GM06990 (cell line): ENCODE data around the gene SYPL2.

Experiments
- DNase-seq: peaks from one replicate; pipeline ENCODE4 v3.0.0-alpha.2; 2011; ENCODE audit not compliant: insufficient read length; ENCODE audit errors: extremely low read depth
- H3K27me3 ChIP-seq: replicated peaks from 2 replicates; pipeline ENCODE4 v1.6.0; 2011; ENCODE audit warnings: low read length; ENCODE audit not compliant: control insufficient read depth, insufficient read depth
- H3K36me3 ChIP-seq: 2 replicates; pipeline ENCODE4 v1.5.1; 2011; ENCODE audit warnings: low read length; ENCODE audit not compliant: control insufficient read depth, insufficient read depth
- H3K4me3 ChIP-seq: replicated peaks from 2 replicates; pipeline ENCODE4 v1.5.1; 2011; ENCODE audit warnings: low read depth, mild to moderate bottlenecking, control low read depth, low read length
- TF ChIP-seq, protein P1 (sequence below): IDR thresholded peaks from 2 replicates; pipeline ENCODE4 v1.5.1; 2011; ENCODE audit warnings: low read length, control low read depth, mild to moderate bottlenecking, inconsistent platforms; ENCODE audit not compliant: insufficient read depth, poor library complexity, severe bottlenecking

Gene SYPL2

DNA sequence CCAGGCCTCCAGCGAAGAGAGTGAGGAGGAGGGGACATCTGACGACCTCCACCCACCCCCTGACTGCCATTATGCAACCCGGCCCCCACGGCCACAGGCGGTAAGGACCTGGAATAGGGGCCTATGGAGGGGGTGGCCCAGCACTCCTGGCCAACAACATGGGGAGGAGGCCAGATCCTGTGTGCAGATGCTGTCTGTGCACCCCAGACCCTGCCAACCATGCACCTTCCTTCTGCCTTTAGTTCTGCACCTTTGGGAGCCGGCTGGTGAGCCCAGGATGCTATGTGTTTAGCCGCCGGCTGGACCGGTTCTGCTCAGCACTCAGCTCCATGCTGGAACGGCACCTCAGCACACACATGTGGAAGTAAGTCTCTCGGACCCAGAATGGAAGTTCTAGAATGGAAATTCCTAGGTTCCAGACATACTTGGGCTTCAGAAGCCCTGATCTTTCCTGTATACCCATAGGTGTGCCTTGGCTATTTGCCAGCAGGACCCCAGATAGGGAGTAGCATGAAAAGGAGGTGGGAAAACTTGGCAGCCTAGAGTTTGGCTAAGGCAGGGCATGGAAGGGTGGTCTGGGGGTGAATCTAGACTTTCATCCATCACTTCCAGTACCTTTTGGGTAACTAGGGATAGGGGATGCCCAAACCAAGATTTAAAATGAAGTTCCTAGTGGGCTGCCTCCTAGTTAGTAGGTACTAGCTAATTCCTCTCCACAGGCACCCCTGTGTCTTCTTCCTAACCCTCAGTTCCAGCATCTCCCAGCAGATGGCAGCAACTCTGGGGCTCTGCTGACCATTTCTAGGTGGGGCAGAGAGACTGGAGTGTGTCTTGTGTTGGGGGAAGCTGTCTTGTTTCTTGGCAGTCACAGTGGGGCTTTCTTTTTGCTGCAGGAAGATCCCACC lies 23.9 kb downstream of the SYPL2 start:
- no peak for DNase-seq
- TF ChIP-seq, protein P1, sequence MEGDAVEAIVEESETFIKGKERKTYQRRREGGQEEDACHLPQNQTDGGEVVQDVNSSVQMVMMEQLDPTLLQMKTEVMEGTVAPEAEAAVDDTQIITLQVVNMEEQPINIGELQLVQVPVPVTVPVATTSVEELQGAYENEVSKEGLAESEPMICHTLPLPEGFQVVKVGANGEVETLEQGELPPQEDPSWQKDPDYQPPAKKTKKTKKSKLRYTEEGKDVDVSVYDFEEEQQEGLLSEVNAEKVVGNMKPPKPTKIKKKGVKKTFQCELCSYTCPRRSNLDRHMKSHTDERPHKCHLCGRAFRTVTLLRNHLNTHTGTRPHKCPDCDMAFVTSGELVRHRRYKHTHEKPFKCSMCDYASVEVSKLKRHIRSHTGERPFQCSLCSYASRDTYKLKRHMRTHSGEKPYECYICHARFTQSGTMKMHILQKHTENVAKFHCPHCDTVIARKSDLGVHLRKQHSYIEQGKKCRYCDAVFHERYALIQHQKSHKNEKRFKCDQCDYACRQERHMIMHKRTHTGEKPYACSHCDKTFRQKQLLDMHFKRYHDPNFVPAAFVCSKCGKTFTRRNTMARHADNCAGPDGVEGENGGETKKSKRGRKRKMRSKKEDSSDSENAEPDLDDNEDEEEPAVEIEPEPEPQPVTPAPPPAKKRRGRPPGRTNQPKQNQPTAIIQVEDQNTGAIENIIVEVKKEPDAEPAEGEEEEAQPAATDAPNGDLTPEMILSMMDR: peak; percentile 93
- Histone ChIP-seq H3K27me3 (no peaks in the 10 kb centered on the region), H3K36me3 (peaks cover 11% of the 10 kb centered on the region), H3K4me3 (no peak overlapping the region)

- Histone ChIP-seq H3K4me3 (no peak overlapping the region), H3K27me3 (no peaks in the 10 kb centered on the region), H3K36me3 (peaks cover 16% of the 10 kb centered on the region)
- no peak for DNase-seq
- TF ChIP-seq, protein P1: no peak
These were observed 24.6 kb downstream of the SYPL2 start for GRCh38 chr1:109490934-109491302.

DNA sequence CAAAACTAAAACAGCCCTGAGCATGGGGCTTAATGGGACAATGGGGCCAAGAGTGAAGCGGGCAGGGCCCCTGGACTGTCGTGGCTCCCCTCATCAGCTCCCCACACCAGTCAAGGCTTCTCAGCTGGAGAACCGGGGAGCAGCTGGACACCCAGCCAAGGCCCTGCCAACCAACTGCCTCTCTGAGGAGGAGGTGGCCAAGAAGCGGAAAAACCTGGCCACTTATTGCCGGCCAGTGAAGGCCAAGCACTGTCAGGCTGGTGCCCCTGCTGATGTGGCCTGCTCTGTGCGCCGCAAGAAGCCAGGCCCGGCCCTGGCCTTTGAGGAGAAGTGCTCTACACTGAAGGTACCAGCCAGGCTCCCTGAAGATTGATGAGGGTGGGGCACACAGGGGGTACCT lies 25.0 kb downstream of the SYPL2 start:
- no peak for DNase-seq
- Histone ChIP-seq H3K4me3 (no peak overlapping the region), H3K36me3 (peaks cover 18% of the 10 kb centered on the region), H3K27me3 (no peaks in the 10 kb centered on the region)
- TF ChIP-seq, protein P1: no peak

DNA sequence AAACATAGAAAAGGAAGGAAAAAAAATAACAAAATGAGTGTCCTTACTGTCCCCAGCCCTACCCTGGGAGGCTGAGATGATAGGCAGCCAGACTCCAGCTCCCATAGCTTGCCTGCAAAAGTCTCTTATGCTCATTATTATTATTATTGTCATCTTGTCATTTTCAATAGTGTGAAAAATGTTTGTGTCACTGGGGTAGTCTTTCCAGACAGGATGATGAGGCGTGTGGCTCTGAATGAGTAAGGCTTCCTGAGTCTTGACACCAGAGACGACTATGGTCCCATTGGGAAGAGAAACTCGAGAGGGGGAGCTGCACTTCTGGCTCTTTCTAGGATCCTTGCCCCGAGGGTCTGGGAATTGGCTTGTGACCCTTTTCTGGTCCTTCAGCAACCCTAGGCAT lies 26.4 kb downstream of the SYPL2 start:
- no peak for DNase-seq
- Histone ChIP-seq H3K27me3 (no peaks in the 10 kb centered on the region), H3K4me3 (no peak overlapping the region), H3K36me3 (peaks cover 23% of the 10 kb centered on the region)
- TF ChIP-seq, protein P1: no peak

GRCh38 chr1:109493227-109493626 lies 26.9 kb downstream of the SYPL2 start:
- TF ChIP-seq, protein P1: no peak
- DNase-seq: no peak
- Histone ChIP-seq H3K27me3 (no peaks in the 10 kb centered on the region), H3K36me3 (peaks cover 22% of the 10 kb centered on the region), H3K4me3 (no peak overlapping the region)
